Tibial nerve (tissue), 3 donors: ENCODE data around the gene ZBTB7C.

Experiments used
- POLR2A ChIP-seq, 2 donors: fragments of 450-650 bp; IDR thresholded peaks; one replicate each; pipeline ENCODE4 v1.6.1; 2017; ENCODE audit warnings: antibody characterized with exemption in 2 of 2, mild to moderate bottlenecking in 2 of 2, moderate library complexity in 2 of 2
- TF ChIP-seq, protein P1 (sequence below), 5 experiments: fragments of 200-600 bp in 3 of 5; fragments of 450-650 bp in 2 of 5; sonication (generic) in 3 of 5; IDR thresholded peaks; one replicate each; pipeline ENCODE4 v1.5.1; 2016 to 2019; ENCODE audit warnings: antibody characterized with exemption in 5 of 5, mild to moderate bottlenecking in 3 of 5, moderate library complexity in 2 of 5

DNA sequence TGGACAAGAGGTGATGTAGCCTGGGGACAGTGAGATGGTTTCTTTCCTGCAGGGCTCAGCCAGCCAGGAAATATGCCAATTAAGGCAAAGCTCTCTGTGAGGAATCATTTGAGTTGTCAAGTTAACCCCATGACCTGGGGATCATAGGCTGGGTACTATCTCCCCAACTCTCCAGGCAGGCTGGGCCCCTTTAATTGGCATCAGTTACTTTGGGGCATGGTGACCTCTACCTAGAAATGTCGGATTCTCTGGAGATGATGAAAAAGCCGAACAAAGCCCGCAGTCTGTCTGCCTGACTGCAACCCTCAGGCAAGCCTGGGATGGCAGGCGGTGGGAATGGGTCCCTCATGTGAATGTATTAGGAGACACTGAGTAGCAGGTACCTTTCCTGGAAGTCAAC, 285.2 kb downstream of the ZBTB7C start:
- TF ChIP-seq, protein P1, sequence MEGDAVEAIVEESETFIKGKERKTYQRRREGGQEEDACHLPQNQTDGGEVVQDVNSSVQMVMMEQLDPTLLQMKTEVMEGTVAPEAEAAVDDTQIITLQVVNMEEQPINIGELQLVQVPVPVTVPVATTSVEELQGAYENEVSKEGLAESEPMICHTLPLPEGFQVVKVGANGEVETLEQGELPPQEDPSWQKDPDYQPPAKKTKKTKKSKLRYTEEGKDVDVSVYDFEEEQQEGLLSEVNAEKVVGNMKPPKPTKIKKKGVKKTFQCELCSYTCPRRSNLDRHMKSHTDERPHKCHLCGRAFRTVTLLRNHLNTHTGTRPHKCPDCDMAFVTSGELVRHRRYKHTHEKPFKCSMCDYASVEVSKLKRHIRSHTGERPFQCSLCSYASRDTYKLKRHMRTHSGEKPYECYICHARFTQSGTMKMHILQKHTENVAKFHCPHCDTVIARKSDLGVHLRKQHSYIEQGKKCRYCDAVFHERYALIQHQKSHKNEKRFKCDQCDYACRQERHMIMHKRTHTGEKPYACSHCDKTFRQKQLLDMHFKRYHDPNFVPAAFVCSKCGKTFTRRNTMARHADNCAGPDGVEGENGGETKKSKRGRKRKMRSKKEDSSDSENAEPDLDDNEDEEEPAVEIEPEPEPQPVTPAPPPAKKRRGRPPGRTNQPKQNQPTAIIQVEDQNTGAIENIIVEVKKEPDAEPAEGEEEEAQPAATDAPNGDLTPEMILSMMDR (IDR thresholded peaks at IDR 0.05): no peak
- TF ChIP-seq POLR2A (IDR thresholded peaks at IDR 0.05): no peak
